ENCODE results near the gene CSF2RB.

CSF2RB gene

DNA sequence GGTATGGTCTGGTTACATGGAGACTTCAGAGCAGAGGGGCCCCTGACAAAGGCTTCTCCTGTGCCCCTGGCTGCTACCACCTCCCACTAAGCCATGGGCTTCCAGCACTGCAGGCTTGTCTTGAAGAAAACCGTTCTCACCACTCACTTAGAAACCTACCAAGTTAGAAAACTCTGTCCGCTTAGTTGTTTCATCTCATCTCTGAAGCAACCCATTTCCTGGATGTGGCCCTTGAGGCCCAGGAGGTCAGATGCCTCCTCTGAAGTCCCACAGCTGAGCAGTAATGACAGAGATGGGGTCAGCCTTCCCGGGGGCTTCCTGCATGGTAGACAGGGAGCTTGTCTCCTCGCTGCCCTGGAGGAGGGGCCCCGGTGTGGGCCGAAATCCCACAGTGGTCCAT lies 12.9 kb downstream of the CSF2RB start:
- no peak for DNase-seq (ENCODE audit: extremely low read depth, low read depth)
- TF ChIP-seq, protein P1, sequence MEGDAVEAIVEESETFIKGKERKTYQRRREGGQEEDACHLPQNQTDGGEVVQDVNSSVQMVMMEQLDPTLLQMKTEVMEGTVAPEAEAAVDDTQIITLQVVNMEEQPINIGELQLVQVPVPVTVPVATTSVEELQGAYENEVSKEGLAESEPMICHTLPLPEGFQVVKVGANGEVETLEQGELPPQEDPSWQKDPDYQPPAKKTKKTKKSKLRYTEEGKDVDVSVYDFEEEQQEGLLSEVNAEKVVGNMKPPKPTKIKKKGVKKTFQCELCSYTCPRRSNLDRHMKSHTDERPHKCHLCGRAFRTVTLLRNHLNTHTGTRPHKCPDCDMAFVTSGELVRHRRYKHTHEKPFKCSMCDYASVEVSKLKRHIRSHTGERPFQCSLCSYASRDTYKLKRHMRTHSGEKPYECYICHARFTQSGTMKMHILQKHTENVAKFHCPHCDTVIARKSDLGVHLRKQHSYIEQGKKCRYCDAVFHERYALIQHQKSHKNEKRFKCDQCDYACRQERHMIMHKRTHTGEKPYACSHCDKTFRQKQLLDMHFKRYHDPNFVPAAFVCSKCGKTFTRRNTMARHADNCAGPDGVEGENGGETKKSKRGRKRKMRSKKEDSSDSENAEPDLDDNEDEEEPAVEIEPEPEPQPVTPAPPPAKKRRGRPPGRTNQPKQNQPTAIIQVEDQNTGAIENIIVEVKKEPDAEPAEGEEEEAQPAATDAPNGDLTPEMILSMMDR (IDR thresholded peaks at IDR 0.05; ENCODE audit: low read depth, low read length): no peak

DNA sequence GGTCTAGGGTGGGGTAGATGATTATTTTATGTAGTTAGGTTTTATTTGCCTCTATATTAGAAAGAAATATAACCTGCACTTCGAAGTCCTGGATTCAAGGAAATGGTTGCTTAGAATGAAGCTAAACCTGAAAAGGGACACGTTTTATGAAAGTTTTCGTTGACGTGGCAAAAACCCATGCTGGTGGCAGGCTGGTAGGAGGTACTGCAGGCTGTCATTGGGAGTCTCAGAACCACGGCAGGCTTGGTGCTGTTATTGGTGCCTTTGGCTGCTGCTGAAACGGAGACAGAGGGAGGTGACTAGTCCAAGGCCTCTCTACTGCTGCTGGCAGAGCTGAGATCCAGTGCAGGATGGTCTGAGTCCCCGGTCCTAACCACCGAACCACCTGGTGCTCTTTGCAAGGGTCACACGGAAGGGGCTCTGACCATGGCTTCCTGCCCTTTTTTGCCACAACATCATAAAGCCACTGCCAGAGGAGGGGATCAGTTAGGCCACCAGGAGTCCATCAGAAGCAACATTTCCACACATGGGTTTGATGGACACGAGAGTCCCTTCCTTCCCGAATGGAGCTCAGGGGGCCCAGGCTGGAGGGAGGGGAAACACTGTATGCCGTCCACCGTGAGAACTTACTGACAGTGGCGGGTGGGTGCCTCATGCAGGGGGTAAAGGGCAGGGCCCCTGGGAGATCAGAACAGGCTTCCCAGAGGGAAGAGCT lies 13.4 kb downstream of the CSF2RB start:
- TF ChIP-seq, protein P1 (IDR thresholded peaks at IDR 0.05; ENCODE audit: low read depth, low read length): no peak
- no peak for DNase-seq (ENCODE audit: extremely low read depth, low read depth)

DNA sequence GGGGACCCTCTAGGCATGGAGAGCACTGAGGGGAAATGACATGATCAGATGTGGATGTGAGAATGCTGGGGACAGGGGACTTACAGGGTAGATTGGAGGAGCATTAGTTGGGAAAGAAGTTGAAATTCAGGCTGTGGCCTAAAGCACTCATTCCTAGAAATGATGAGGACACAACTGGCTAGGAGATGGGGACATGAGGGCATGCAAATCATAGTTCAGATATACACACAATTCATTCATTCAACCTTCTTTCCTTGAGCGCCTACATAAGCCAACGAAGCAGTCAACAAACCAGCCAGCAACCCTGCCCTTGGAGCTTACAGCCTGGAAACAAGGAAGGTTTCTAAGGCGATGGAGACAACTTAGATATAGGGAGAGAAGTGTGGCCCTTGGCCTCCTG lies 14.2 kb downstream of the CSF2RB start:
- TF ChIP-seq, protein P1 (IDR thresholded peaks at IDR 0.05; ENCODE audit: low read depth, low read length): no peak
- DNase-seq (ENCODE audit: extremely low read depth, low read depth): no peak

DNA sequence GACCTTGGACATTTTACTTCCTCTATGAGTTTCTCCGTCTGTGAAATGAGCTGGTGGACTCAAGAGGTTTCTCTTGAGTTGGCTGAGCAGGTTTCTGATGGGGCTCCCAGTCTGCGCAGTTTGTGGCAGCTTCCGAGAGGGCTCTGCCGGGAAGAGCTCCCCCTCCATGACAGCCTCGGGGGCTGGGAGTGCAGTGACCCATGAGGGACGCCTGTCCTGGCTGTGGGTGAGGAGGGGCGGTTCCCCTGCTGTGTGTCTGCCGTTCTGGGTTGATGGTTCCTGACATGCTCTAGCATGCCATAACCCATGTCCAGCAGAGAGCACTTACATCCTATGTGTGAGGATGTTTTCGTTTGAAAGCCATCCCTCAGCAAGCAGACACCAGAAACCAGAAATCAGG lies 14.8 kb downstream of the CSF2RB start:
- DNase-seq (ENCODE audit: extremely low read depth, low read depth): no peak
- TF ChIP-seq, protein P1 (IDR thresholded peaks at IDR 0.05; ENCODE audit: low read depth, low read length): no peak

DNA sequence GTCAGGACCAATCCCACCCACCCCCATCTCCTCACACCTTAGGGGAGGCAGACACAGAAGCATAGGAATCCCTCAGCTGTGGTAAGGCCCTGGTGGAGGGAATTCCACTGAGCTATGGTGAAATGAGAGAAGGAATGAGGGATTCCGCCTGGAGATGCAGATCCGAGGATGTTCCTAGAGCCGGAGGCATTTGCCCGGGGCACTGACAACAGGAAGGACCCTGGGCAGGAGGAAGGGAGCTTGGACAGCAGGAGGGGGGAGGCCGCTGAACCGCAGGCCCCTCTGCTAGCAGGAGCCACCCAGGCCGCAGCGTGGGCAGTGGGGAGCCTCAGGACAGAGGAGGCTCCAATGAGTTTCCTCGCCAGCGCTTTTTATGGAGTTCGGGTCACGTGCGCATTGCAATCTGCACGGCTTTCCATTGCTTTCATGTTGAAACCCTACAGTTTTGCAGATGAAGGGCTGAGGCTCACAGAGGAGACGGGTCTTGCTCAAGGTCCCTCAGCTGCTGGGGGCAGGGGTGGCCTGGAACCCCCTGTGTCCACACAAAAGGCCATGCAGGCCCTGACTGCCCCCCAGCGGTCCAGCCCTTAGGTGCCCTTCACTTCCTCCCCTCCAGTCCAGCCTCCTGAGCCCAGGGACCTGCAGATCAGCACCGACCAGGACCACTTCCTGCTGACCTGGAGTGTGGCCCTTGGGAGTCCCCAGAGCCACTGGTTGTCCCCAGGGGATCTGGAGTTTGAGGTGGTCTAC lies 15.5 kb downstream of the CSF2RB start:
- DNase-seq (ENCODE audit: extremely low read depth, low read depth): no peak
- TF ChIP-seq, protein P1 (IDR thresholded peaks at IDR 0.05; ENCODE audit: low read depth, low read length): no peak

DNA sequence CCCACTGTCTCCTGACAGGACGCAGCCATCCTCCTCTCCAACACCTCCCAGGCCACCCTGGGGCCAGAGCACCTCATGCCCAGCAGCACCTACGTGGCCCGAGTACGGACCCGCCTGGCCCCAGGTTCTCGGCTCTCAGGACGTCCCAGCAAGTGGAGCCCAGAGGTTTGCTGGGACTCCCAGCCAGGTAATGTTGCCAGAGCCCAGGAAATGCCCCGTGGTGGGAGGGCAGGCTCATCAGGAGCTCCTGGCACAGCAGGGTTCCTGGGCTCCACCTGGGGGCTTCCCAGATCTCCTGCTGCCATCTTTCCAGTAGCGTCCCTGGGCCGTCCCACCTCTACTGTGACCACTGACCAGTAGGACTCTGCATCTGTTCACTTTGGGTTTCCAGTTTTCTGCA lies 16.2 kb downstream of the CSF2RB start:
- no peak for DNase-seq (ENCODE audit: extremely low read depth, low read depth)
- TF ChIP-seq, protein P1 (IDR thresholded peaks at IDR 0.05; ENCODE audit: low read depth, low read length): no peak

Measured in AG09319 (cell line).